Activated T-helper 1 cell treated with anti-CD3 and anti-CD28 coated beads, Interleukin-12 subunit alpha, Interleukin-12 subunit beta, Interleukin-2, Interleukin-4 antibody, amounts not matched to agents 30 ng/mL and 10 ng/mL and 1 ng/mL, durations not matched to agents 14 hours and 24 hours and 36 hours (primary cell): ENCODE data around the gene ACD. TPM values are rescaled to one million over a fixed set of nuclear protein-coding genes. Genes with fewer than 3 reads are reported as not detected.
A peak's percentile ranks its signal among the peaks of the same experiment; 100 is the strongest.

Experiments
- DNase-seq: peaks from one replicate; pipeline ENCODE4 v3.0.0; 2021; ENCODE audit warnings: low spot score
- H3K27ac Mint-ChIP-seq: one replicate; pipeline ENCODE4 v1.8.0; 2021; ENCODE audit warnings: mild to moderate bottlenecking, mixed read lengths
- H3K27me3 Mint-ChIP-seq: one replicate; pipeline ENCODE4 v1.8.0; 2022; ENCODE audit warnings: mild to moderate bottlenecking, moderate library complexity, mixed read lengths; ENCODE audit not compliant: insufficient read depth
- H3K36me3 Mint-ChIP-seq: one replicate; pipeline ENCODE4 v1.8.0; 2021; ENCODE audit warnings: low read depth, mixed read lengths
- H3K4me1 Mint-ChIP-seq: one replicate; pipeline ENCODE4 v1.8.0; 2021; ENCODE audit warnings: low read depth, mixed read lengths
- H3K4me3 Mint-ChIP-seq: one replicate; pipeline ENCODE4 v1.8.0; 2021; ENCODE audit warnings: mild to moderate bottlenecking, moderate library complexity, mixed read lengths
- H3K9me3 Mint-ChIP-seq: one replicate; pipeline ENCODE4 v1.8.0; 2021; ENCODE audit warnings: mixed read lengths
- intact Hi-C: fragments of 100-400 bp; cut with micrococcal nuclease; formaldehyde crosslinking; loops from one replicate; pipeline ENCODE4 v1.15.1; 2024
- total RNA-seq: library from RNA; stranded (reverse); gene quantifications from 2 replicates; pipeline ENCODE4 v1.2.3, GENCODE V29; 2022

The ACD gene
- total RNA-seq, 1 donor from 2014 or later: 59.1 TPM

DNA sequence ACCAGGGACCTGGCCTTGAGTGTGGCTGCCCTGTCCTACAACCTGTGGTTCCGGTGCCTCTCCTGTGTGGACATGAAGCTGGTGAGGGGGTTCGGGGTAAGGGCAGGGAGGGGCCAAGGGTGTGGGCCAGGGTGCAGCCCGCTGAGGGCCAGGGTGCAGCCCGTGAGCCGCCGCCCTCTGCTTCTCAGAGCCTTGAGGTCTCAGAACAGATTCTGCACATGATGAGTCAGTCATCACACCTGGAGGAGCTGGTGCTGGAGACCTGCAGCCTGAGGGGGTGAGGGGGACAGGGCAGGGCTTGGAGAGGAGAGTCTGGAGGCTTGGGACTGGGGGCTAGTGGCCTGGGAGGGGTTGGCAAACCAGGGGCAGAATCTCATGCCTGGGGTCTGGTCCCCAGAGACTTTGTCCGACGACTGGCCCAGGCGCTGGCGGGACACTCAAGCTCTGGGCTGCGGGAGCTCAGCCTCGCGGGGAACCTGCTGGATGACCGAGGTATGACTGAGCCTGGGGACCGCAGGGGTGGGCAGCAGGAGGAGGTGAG, 12.9 kb downstream of the ACD start:
- Mint-ChIP-seq H3K9me3 (no peaks in the 10 kb centered on the region), H3K4me3 (no peak overlapping the region), H3K27ac (no peak overlapping the region), H3K4me1 (peaks cover 4% of the 10 kb centered on the region), H3K27me3 (no peaks in the 10 kb centered on the region), H3K36me3 (peaks cover 24% of the 10 kb centered on the region)
- no peak for DNase-seq
- intact Hi-C loops: no loop called here

DNA sequence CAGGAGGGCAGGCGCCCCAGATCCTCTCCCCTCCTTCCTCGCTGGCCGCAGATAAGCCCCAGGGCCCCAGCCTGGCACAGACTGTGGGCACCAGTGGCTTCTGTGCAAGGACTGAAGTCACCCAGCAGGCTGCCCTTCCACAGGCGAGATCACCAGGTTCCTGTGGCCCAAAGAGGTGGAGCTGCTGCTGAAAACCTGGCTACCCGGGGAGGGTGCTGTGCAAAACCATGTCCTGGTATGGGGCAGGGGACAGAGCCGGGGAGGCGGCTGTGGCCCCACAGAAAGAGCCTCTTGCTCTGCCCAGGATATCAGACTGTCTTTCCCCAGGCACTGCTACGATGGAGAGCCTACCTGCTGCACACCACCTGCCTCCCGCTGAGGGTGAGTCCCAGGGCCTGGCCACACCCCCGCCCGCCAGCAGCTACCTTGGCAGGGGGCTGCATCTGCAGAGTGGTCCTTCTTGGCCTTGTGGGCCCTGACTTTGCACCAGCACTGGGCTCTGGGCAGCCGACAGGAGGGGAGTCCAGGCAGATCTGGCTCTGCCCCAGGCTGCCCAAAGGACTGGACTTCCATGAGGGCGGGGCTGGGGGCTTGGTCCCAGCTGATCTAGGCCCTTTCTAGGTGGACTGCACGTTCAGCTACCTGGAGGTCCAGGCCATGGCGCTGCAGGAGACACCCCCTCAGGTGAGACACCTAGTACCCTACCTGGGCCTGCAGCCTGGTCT, 14.5 kb downstream of the ACD start:
- DNase-seq: no peak
- intact Hi-C loops: loop anchor here (1.0 kb wide), 3 partner anchors 15 to 164 kb away; partner anchors contain the start of genes ACD, ATP6V0D1 and PARD6A
- H3K27me3 Mint-ChIP-seq: no peaks in the 10 kb centered on the region
- H3K4me1 Mint-ChIP-seq: no peaks in the 10 kb centered on the region
- no peaks in the 10 kb centered on the region for H3K9me3 Mint-ChIP-seq
- H3K27ac Mint-ChIP-seq: peak overlapping the region; percentile 94
- peaks cover 12% of the 10 kb centered on the region for H3K36me3 Mint-ChIP-seq
- H3K4me3 Mint-ChIP-seq: peak overlapping the region; percentile 89

DNA sequence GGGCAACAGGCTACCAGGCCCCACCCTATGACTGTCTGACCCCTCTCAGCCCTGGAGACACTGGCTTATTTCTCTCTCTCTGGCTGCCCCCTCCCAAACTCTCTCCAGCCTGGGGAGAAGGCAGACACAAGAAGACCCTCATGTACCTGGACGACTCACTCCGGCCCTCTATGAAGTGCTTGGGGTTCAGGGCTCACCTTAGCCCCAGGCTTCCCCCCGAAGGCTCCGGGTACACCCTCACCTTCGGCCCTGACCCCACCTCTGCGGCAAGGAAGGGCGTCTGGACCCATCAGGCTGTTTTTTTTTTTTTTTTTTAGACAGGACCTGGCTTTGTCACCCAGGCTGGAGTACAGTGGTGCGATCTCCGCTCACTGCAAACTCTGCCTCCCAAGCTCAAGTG, 16.0 kb downstream of the ACD start:
- H3K36me3 Mint-ChIP-seq: peaks cover 8% of the 10 kb centered on the region
- H3K4me3 Mint-ChIP-seq: peak overlapping the region; percentile 78
- peak overlapping the region; percentile 63 for H3K27ac Mint-ChIP-seq
- H3K27me3 Mint-ChIP-seq: no peaks in the 10 kb centered on the region
- no peaks in the 10 kb centered on the region for H3K9me3 Mint-ChIP-seq
- no peak for DNase-seq
- H3K4me1 Mint-ChIP-seq: no peaks in the 10 kb centered on the region
- intact Hi-C loops: loop anchor here (1.0 kb wide), 2 partner anchors 82 to 97 kb away; partner anchors contain the start of gene CTCF

DNA sequence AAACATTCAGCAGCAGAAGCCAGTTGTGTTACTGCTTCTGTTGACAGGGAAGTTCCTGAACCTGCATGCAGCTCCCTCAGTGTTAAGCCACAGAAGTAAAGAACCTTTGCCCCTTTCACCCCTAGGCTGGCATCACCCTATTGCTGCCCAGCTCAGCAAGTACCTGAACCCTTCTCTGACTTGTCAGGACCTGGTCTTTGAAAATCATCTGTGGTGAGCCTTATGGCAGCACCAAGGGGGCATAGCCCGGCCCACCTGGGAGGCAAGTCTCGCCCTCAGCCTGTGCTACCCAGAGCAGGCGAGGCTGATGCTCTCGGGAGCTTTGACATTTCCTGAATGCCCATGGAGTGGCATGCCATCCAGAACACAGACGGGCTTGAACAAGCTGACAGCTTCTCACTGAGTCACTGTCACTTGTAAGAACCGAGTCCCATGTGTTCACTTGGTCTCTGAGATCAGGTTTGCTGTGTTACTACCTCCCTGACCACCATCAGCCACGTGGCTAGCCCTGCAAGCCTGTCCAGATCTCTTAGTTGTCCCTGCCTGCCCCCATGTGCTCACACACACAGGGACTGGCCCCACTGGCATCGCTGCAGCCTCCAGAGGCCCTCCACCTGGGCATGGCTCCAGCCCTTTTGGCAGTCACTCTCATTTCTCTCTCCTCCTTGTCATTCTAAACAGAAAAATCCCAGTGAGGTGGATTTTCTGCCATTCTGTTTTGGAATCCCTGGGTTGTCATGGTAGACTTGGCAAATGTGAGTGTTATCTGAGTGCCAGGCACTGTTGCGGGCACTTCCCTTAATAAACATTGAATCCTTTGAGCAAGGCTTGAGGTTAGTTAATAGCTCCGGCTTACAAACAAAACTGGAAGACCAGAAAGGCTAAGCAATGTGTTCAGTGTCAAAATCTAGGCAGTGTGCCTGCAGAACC, 18.0 kb downstream of the ACD start:
- Mint-ChIP-seq H3K27ac (no peak overlapping the region), H3K4me1 (no peaks in the 10 kb centered on the region), H3K9me3 (no peaks in the 10 kb centered on the region), H3K36me3 (peaks cover 18% of the 10 kb centered on the region), H3K4me3 (no peak overlapping the region), H3K27me3 (no peaks in the 10 kb centered on the region)
- intact Hi-C loops: no loop called here
- no peak for DNase-seq

- intact Hi-C loops: no loop called here
- no peak overlapping the region for H3K27ac Mint-ChIP-seq
- no peaks in the 10 kb centered on the region for H3K4me1 Mint-ChIP-seq
- H3K4me3 Mint-ChIP-seq: no peak overlapping the region
- peaks cover 31% of the 10 kb centered on the region for H3K36me3 Mint-ChIP-seq
- DNase-seq: no peak
- H3K9me3 Mint-ChIP-seq: no peaks in the 10 kb centered on the region
- H3K27me3 Mint-ChIP-seq: no peaks in the 10 kb centered on the region
Observed at GRCh38 chr16:67637625-67638024, 22.4 kb downstream of the ACD start.

DNA sequence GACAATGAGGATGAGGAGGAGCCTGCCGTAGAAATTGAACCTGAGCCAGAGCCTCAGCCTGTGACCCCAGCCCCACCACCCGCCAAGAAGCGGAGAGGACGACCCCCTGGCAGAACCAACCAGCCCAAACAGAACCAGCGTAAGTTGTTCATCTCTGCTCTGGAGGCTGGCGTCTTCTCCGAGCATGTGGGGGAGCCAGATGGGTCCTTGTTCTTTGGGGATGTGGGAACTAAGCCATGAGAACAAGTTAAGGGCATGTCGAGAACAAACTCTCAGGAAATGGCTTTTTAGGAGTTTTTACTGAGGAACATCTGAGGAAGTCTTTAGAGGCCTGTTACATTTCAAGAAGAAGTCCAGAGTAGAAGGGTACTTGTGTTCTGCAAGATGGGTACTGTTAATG, 23.3 kb downstream of the ACD start:
- H3K9me3 Mint-ChIP-seq: no peaks in the 10 kb centered on the region
- no peak overlapping the region for H3K4me3 Mint-ChIP-seq
- no peak overlapping the region for H3K27ac Mint-ChIP-seq
- intact Hi-C loops: no loop called here
- H3K36me3 Mint-ChIP-seq: peaks cover 37% of the 10 kb centered on the region
- no peaks in the 10 kb centered on the region for H3K4me1 Mint-ChIP-seq
- DNase-seq: no peak
- H3K27me3 Mint-ChIP-seq: no peaks in the 10 kb centered on the region

DNA sequence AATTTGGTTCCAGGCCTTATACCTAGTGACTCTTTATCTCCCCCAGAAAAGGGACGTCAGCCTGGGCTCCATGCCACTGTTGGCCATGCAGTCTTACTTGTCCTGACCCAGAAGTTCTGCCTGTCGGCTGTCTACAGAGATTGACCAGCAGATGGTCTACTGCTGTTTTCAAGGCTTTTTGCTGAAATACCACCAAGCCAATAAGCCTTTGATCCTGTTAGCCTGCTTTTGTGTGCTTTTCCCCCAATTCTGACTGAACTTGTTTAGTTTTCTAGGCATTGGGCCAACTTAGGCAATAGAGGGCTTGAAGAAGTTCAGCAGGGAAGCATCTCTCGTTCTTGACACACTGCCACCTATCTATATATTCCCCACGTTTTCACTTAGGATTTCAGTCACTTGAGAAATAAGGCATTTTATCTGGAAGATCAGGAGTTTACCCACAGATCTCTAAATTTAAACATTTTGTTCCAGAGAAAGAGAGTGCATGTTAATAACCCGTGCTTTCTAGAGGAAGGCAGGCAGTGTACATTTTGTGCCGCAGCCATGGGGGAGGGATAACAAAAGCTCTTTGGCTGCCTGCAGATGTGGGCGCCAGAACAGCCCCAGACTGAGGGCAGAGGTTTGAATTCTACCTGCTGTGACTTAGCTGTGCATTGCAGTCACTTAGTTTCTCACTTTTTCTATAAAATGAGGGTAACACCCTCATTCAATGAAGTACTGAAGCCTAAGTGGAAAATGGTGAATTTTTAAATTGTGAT, 27.5 kb downstream of the ACD start:
- no peak overlapping the region for H3K4me3 Mint-ChIP-seq
- intact Hi-C loops: no loop called here
- H3K9me3 Mint-ChIP-seq: no peaks in the 10 kb centered on the region
- H3K27me3 Mint-ChIP-seq: no peaks in the 10 kb centered on the region
- H3K4me1 Mint-ChIP-seq: no peaks in the 10 kb centered on the region
- H3K27ac Mint-ChIP-seq: no peak overlapping the region
- no peak for DNase-seq
- peaks cover 40% of the 10 kb centered on the region for H3K36me3 Mint-ChIP-seq

GRCh38 chr16:67628216-67628615, 31.8 kb downstream of the ACD start:
- H3K4me3 Mint-ChIP-seq: no peak overlapping the region
- H3K36me3 Mint-ChIP-seq: peaks cover 40% of the 10 kb centered on the region
- H3K27me3 Mint-ChIP-seq: no peaks in the 10 kb centered on the region
- no peak overlapping the region for H3K27ac Mint-ChIP-seq
- no peak for DNase-seq
- no peaks in the 10 kb centered on the region for H3K4me1 Mint-ChIP-seq
- H3K9me3 Mint-ChIP-seq: no peaks in the 10 kb centered on the region
- intact Hi-C loops: no loop called here

DNA sequence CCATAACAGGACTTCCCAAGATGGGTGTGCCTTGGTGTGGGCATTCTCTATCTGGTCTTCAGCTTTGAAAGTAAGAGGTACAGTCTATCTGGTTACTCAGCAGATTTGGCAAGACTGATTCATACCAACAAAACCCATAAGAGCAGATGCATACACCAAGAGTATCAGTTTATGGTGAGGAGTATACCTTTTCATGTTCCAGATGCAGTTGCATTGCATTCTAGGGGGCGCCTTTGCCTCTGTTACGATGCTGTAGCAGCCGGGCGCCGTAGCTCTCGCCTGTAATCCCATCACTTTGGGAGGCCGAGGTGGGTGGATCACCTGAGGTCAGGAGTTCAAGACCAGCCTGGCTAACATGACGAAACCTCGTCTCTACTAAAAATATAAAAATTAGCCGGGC, 46.3 kb downstream of the ACD start:
- H3K4me3 Mint-ChIP-seq: no peak overlapping the region
- H3K27ac Mint-ChIP-seq: no peak overlapping the region
- peaks cover 42% of the 10 kb centered on the region for H3K36me3 Mint-ChIP-seq
- H3K27me3 Mint-ChIP-seq: no peaks in the 10 kb centered on the region
- DNase-seq: no peak
- intact Hi-C loops: no loop called here
- no peaks in the 10 kb centered on the region for H3K9me3 Mint-ChIP-seq
- H3K4me1 Mint-ChIP-seq: no peaks in the 10 kb centered on the region

- DNase-seq: no peak
- Mint-ChIP-seq H3K36me3 (peaks cover 13% of the 10 kb centered on the region), H3K27ac (peak overlapping the region; percentile 44), H3K4me1 (peaks cover 16% of the 10 kb centered on the region), H3K4me3 (no peak overlapping the region), H3K27me3 (no peaks in the 10 kb centered on the region), H3K9me3 (no peaks in the 10 kb centered on the region)
- intact Hi-C loops: loop anchor here (2.0 kb wide), 1 partner anchor 62 kb away; no protein-coding TSS in a partner anchor
Observed at GRCh38 chr16:67608364-67608763, 51.7 kb downstream of the ACD start.
